Glomerular endothelial cell (primary cell): ENCODE measurements around the gene CAMK2N1. TPM values are rescaled to one million over a fixed set of nuclear protein-coding genes. Genes with fewer than 3 reads are reported as not detected.
A peak's percentile ranks its signal among the peaks of the same experiment; 100 is the strongest.
"Not testable (repeated sequence)": the region's sequence is repeated elsewhere in the genome, so short reads cannot be mapped to it uniquely, and the experiment has no call there.

Experiments
- DNase-seq: peaks from one replicate; pipeline ENCODE4 v3.0.0-alpha.2; 2011; ENCODE audit warnings: low read depth, low spot score; ENCODE audit errors: extremely low read depth
- total RNA-seq: library from RNA; depleted of rRNA; stranded (reverse); fragments of >200 nt; gene quantifications from 2 replicates; pipeline ENCODE4 v1.2.3, GENCODE V29; 2015

Gene CAMK2N1
- 4.6 and 8.9 TPM in 2 replicates for total RNA-seq

DNA sequence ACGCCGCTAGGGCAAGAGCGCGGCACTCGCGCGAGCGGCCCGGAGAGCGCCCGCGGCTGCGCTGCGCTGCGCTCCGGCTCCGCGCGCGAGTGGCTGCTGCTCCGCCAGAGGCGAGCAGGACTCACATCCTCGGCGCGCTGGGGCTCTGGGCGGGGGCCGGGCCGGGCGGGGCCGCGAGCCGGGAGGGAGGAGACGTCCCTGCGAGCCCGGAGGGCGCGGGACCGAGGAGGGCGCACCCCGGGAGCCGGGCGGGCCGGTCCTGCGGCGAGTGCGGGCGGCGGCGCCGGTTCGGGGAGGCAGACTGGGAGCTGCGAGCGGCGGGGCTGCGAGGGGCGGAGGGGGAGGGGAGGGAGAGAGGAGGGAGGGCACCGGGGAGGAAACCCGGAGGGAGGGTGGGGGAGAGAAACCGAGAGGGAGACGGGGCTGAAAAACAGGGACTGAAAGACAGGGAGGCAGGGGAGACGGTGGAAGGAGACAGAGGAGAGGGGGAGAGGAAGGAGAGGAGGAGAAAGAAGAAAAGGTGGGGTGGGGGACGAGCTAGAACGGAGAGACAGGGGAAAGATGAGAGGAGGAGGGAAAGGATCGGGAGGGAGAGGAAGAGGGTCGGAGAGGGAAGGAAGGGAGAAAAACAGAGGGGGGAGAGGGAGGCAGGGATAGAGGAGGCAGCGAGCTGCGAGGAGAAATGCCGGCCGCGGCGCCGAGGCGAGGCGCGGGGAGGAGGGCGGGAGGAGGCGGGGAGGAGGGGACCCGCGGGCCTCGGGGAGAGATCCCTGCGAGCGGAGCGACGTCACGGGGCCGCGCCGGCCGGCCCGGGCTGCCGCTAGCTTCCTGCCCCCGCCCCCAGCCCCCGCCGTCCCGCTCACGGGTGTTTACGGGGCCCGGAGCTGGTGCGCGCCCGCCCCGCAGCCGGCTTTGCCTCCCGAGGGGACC lies at the start of gene CAMK2N1:
TSS of gene CAMK2N1 (minus strand) at position 684 of the 930 bp plus-strand sequence. CDS start 831 bp downstream, outside the sequence.
- DNase-seq = no peak

DNA sequence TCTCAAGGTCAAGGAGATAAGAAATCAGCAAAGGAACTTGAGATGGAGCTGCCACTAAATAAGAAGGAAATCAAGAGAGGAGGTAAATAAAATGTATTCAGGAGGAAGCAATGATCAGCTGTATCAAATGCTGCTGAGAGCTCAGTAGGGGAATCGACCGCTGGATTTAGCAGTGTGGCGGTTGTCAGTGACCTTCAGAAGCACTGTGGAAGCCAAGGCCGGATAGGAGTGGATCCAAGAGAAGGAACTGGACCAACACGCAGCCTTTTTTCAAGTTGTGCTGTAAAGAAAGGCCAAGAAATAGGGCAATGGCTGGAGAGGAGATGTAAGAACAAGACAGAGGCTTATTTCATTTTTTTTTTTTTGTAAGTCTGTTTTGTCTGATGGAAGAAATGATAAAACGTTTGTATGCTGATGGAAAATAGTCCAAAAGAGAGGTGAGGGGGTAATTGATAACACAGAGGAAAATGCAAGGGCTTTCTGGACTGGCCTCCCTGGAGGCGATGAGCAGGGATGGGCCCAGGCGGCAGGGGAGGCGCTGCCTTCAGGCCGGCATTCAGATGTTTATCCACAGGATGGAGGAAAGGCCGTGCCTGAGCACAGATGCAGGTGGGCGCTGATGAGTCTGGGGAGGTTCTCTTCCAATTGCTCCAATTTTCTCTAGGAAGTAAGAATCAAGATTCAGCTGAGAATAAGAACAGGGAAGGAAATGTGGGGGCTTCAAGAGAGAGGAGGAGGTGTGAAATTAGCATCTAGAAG lies 48.8 kb upstream of the CAMK2N1 start:
- DNase-seq = no peak

DNA sequence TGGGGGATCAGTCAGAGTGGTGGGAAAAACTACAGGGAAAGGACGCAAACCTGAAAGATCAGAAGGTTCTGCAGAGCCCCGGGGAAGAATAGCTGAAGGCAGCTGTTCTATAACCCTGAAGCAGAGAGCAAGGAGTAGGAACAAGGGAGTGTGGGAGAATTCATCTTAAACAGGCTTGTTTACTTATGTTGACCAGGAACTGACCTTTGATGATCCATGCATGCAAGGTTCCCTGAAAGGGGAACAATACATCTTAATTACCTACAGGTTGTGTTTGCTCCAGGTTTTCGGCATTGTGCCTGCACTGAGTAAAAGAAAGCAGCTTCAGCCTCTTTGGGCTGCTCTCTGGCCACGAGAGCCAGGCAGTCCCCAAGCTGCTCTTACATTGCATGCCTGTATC lies 47.6 kb upstream of the CAMK2N1 start:
- DNase-seq = no peak

DNA sequence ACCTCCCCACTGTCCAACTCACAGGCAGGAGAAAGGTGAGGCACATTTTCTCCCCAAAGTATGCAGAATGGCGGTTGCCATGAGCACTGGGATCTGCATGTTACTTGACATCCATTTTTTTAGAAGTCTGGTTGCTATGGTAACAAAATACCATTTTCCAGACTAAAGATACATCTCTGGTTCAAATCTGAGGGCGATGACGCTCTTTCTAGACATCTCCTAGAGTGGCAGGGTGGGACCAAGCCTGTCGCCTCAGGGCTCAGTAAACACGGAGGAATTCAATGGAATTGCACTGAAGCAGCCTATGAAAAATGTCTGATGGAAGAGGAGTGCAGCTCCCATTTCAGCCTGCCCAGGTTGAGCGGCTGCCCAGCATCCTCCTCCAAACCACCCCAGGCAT lies 44.9 kb upstream of the CAMK2N1 start:
- no peak for DNase-seq

DNA sequence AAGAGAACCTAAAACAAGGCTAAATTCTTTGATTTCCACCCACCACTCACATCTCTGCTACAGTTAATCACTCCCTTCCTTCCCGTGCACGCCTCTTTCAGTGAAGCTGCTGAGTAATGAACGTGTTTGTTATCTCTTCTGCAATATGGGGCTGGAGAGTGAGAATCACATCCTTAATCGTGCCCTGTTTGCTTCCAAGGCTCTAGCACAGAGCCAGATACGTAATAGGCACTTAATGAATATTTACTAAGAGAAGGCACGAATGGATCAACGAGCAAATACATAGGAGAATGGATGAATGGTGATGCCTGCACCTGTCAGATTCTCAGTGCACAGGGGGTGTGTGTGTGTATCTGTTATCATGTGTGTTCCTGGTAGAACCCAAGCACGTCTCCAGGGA lies 44.3 kb upstream of the CAMK2N1 start:
- DNase-seq = no peak

DNA sequence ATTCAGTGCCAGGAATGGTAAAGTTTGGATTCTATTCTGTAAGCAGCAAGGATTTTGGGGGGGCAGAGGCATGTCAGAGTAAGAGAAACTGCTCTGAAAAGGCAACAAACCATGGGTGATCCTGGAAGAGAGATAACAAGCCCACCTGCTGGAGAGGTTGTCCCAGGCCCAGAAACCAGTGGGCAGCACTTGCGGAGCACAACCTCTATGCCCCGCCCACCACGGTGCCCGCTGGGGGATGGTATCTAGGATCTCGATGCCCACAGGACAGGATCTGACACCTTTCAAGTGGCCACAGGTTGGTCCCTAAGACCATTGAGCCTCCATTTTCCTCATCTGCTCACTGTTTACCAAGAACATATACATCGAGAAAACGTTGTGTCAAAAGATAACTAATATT lies 42.2 kb upstream of the CAMK2N1 start:
- no peak for DNase-seq

DNA sequence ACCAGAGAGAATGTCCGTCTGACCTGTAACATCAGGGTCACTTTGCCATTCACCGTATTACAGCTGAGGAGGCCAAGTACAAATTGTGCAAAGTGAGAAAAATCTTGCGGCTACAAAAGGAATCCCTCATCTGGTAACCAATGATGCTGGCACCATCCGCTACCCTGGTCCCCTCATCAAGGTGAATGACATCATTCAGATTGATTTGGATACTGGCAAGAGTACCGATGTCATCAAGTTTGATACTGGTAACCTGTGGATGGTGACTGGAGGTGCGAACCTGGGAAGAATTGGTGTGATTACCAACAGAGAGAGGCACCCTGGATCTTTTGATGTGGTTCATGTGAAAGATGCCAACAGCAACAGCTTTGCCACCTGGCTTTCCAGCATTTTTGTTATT lies 40.3 kb upstream of the CAMK2N1 start:
- DNase-seq = no peak

DNA sequence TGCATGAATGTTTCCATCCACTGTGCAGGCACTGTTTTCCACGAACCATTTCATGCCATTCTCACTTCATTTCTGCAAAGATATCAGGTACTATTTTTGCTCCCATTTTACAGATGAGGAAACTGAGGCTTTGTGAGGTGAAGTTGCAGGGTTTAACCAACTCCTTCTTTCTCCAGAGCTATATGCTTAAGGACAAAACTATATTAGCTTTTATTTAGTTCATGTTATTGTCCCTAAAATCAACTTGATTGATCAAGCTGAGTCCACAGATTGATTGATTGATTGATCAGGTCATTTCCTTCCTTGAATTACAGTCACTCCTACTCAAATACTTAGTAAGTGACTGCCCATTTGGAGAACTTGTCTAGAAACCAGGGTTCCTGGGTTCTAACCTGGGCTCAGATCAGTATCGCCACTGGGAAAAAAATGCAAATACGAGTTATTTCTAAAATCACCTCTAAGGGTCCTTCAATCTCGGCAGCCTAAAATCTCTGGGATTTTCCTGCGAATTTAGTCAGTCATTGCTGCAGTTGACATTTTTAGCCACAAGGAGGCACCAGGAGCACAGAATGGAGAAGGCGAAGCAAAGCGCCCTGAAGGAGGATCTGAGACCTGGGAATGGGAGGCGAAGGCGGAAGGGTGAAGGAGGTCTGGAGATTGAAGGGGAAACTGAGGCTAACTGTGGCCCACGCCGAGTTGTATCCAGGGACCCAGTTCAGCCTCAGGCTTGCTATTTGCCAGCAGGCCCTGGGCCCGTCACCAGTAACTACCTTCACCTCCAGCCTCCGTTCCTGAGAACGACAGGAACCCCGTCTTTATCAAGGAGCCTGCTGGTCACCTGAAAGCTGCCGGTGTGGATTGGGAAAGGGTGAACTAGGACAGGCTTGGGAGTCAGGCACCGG lies 36.2 kb upstream of the CAMK2N1 start:
- DNase-seq = peak; percentile 55

DNA sequence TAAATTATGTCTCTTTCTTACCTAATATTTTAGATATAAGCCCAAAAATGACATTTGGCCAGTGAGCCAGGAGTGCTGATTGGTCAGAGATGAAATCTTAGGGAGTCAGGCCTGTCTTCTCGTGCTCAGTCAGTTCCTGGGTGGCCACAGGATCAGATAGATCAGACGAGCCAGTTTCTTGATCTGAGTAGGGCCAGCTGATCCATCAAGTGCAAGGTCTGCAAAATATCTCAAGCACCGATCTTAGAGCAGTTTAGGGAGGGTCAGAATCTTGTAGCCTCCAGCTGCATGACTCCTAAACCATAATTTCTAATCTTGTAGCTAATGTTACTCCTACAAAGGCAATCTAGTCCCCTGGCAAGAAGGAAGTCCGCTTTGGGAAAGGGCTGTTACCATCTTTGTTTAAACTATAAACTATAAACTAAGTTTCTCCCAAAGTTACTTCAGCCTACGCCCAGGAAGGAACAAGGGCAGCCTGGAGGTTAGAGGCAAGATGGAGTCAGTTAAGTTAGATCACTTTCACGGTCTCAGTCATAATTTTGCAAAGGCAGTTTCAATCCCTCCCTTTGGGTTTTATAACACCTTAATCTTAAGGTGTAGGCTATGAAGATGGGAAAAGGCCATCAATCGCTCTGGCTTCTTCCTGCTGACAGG lies 33.7 kb upstream of the CAMK2N1 start:
- DNase-seq = not testable (repeated sequence)

DNA sequence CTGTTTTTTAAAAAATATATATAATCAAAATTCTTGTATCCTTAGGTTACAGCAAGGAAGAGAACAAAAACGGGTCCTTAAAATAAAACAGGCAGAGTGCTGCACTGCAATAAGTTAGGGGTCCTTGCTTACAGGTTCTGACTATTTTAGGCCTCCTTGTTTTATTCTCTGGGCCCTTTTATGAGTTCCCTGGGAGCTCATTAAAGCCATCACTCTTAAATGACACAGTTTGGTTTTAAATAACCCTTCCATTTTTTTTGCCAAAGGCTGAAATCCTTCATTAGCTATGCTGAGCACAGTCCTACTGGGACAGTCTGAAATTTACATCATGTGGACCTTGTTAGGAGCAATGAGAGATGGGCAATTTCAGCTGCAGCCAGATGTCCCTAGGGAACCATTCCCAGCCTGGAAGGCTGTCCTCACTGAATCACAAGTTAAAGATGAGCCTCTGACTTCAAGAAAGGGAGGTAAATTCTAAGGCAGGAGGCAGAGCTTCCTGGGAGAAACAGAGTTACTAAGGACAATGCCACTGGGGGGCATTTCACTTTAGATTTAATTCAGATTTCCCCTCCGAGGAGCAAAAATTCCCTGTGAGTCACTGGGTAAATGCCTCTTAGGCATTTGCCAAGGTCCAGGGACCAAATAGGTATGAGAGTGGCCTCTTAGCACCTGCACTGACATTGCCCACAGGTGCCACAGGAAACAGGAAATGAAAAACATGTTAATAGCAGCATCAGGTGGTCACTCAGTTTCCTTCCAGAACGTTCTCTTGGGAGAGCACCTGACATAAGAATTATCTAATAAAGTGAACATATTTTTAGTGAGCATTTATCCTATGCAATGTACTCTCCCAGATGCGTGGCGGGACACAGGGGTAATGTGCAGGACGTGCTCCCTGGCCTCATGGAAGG lies 25.8 kb upstream of the CAMK2N1 start:
- no peak for DNase-seq

DNA sequence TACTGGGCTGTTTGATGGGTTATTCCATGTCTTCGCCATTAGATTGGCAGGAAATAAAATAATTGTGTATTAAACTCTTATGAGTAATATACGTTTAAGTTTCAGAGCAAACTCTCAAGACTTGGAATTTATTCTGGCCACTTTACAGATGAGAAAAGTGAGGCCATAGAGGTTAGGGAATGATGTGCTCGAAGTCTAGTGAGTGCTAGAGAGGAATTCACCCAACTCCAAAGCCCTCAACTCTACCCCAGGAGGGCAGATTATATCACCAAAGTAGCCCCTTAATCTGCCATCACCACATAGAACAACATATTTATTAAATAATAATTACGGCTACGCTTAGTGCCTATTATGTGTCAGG lies 22.4 kb upstream of the CAMK2N1 start:
- no peak for DNase-seq

DNA sequence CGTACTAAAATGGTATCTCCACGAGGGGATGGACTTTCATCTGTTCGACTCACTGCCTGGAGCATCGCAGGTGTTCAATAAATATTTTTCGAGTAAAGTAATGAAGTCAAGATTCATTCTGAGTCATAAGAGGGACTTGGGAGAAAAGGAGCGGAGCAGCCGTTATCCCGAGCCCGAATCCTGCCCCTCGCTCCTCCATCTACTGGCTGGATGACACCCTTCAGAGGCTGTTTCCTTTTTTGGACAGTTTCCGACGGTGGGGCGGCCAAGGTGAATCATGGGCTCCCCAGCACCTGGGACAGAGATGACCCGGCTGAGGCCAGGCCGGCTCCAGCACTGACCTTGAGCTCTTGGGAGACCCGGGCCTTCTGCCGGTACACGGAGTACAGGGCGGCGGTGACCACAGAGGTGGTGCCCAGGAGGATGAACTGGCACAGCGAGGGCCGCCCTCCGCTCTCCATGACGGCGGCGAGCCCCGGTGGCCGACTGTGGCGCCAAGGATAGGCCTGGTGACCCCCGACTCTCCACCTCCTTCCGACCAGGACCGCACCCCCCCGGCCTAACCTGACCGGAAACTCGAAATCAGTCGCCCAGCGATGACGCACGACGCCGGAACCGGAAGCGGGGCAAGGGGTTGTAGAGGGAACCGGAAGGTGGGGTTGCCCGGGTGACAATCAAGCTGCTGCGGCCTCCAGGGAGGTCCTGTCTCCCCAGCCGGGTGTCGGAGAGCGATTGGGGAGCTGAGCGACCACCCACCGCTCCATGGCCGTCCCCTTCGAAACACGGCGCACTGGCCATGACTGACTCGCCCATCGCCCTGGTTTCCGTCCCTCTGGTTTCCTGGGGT lies 21.8 kb upstream of the CAMK2N1 start, which contains the start of gene MUL1:
TSS of gene MUL1 (minus strand) at position 588 of the 847 bp plus-strand sequence. CDS start at position 461, 127 bp downstream.
- peak; percentile 63 for DNase-seq

DNA sequence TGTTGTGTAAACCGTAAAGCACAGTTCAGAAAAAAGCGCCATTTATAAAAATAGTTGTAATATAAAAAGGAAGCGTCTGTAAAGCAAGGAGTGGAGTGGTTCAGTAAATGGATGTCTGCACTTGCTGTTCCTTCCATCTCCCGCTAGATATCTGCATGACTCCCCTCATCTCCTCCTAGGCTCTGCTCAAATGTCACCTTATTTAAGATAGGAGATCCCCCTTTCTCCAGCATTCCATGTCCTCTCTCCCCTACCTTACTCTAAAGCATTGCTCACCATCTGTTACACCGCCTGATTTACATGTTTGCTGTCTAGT lies 21.2 kb upstream of the CAMK2N1 start:
- DNase-seq = no peak

DNA sequence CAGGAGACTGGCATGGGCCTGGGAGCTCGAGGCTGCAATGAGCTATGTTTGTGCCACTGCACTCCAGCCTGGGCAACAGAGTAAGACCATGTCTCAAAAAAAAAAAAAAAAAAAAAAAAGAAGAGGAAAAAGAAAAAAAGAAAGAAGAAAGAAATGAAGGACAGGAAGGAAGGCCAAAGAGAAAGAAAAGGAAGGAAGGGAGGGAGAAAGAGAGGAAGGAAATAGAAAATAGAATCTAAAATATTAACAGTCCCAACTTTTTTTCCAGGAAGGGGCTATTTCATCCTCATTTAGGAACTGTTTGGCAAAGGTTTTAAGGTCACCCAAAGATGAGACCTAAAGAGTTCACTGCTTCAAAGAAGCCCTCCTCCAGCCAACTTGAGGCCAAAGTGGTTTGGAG lies 19.5 kb upstream of the CAMK2N1 start:
- DNase-seq = no peak

DNA sequence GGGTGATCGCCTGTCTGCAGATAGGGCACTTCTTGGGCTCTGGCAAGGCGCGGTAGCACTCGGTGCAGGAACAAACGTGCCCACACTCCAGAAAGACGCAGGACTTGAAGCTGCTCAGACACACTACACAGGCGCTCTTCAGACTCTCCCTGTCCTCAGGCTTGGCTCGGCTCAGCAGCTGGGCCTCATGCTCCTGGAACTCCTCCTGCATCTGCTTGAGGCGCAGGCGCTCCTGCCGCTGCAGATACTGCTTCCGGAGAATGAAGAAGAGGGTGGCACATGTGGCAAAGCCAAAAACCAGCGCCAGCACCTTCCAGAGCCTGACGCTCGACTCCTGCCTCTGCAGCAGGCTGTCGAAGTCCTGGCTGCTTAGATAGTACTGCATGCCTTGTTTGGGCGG lies 14.7 kb upstream of the CAMK2N1 start:
- no peak for DNase-seq

DNA sequence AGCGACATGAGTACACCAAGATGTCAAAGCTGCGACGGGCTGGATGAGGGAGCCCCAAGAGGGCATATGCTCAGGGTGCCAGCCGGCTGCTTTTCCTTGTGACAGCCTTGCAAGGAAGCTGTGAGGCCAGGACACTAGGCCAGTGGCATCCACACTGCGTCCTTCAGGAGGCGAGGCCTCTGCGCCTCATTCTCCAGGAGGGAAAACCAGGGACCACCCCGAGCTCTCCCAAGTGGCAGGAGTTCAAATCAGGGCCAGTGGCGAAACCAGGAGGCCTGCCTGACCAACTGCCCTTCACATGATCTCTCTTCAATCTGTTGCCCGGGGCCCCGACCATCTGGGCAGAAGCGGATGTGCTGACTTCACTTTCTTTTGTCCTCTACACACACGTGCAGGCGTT lies 13.7 kb upstream of the CAMK2N1 start:
- no peak for DNase-seq

DNA sequence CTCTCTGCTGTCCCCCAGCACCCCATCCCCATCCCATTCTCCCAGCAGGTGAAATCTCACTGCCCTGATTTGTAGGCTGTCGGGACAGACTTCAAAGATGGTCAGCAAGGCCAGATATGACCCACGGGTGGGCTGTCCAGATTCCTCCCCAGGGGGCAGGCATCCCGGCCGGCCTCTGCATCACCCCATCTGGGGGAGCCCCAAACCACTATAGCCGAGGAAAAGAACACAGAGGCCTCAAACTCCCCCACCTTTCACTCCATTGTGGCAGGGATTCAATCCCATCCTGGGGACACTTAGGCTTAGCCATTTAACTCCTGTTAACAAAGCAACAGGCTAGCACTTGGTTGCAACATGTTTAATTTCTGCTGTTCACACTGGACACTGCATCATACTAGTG lies 13.1 kb upstream of the CAMK2N1 start:
- DNase-seq = no peak

DNA sequence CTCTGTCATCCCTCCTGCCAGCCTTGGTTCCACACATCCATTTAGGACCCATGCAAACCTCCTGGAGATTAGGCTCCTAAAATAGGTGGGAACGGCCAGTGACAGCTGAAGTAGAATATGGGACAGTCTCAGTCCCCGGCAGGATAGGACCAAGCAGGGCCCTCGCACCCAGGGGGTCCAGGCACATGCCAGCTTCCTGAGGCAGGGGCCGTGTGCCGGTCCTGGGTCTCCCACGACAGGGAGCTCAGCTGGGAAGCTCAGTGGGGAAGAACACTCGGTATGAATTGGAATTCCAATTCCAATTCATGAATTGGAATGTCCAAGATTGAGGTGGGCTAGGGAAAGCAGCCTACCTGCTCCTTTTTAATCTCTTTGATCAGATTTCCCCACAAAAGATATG lies 12.1 kb upstream of the CAMK2N1 start:
- no peak for DNase-seq

DNA sequence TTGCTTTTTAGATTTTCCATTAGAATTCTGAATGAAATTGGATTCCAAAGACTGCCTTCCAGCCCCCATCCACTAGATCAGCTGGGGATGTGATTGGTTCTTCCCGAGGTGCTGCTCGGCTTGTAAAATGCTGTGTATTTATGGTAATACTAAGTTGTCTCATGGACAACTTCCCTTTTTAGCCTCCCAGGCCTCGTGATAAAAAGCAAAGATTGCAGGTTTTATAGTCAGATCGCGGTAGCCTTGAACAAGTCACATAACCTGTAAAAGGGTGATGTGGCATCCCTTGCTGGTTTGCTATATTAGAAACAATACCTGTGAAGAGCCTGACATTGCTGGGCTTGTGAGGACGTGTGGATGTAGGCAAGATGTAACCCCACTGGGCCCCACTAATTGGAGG lies 11.5 kb upstream of the CAMK2N1 start:
- no peak for DNase-seq
